Fibroblast of gingiva (primary cell): Measurements from ENCODE around the gene PALMD.

ENCODE experiments used
- DNase-seq: peaks from one replicate; pipeline ENCODE4 v3.0.0-alpha.2; 2011; ENCODE audit warnings: low read depth

PALMD gene

GRCh38 chr1:99660496-99660895 lies 14.6 kb downstream of the PALMD start:
- DNase-seq: peak; percentile 65

GRCh38 chr1:99661780-99662179 lies 15.9 kb downstream of the PALMD start:
- DNase-seq: peak; percentile 66

GRCh38 chr1:99662539-99663080 lies 16.7 kb downstream of the PALMD start:
- peak; percentile 100 for DNase-seq

- DNase-seq: no peak
Measured at GRCh38 chr1:99663501-99663900, 17.6 kb downstream of the PALMD start.

- no peak for DNase-seq
Measured at GRCh38 chr1:99665212-99665611, 19.3 kb downstream of the PALMD start.

- no peak for DNase-seq
Measured at GRCh38 chr1:99669376-99669775, 23.5 kb downstream of the PALMD start.

GRCh38 chr1:99669821-99670220 lies 23.9 kb downstream of the PALMD start:
- DNase-seq: no peak

- DNase-seq: no peak
Measured at GRCh38 chr1:99670583-99670982, 24.7 kb downstream of the PALMD start.

- no peak for DNase-seq
Measured at GRCh38 chr1:99672038-99672437, 26.1 kb downstream of the PALMD start.

GRCh38 chr1:99672530-99673213 lies 26.8 kb downstream of the PALMD start:
- DNase-seq: peak; percentile 86

GRCh38 chr1:99673315-99673714 lies 27.4 kb downstream of the PALMD start:
- DNase-seq: peak; percentile 44

- no peak for DNase-seq
Measured at GRCh38 chr1:99674115-99675064, 28.5 kb downstream of the PALMD start.

- DNase-seq: no peak
Measured at GRCh38 chr1:99675292-99675691, 29.4 kb downstream of the PALMD start.

- DNase-seq: no peak
Measured at GRCh38 chr1:99675994-99676393, 30.1 kb downstream of the PALMD start.

GRCh38 chr1:99676876-99677275 lies 31.0 kb downstream of the PALMD start:
- DNase-seq: no peak

- DNase-seq: no peak
Measured at GRCh38 chr1:99677416-99677815, 31.5 kb downstream of the PALMD start.

GRCh38 chr1:99680270-99680669 lies 34.4 kb downstream of the PALMD start:
- no peak for DNase-seq

GRCh38 chr1:99681583-99681982 lies 35.7 kb downstream of the PALMD start:
- DNase-seq: peak; percentile 74

GRCh38 chr1:99682291-99682751 lies 36.4 kb downstream of the PALMD start:
- peak; percentile 87 for DNase-seq

- peak; percentile 98 for DNase-seq
Measured at GRCh38 chr1:99685516-99686180, 39.7 kb downstream of the PALMD start.

- no peak for DNase-seq
Measured at GRCh38 chr1:99691175-99691574, 45.3 kb downstream of the PALMD start.

- DNase-seq: no peak
Measured at GRCh38 chr1:99696616-99697015, 50.7 kb downstream of the PALMD start.
